ENCODE measurements around the gene PBX3.

Gene PBX3

GRCh38 chr9:125883565-125884217, 136.5 kb downstream of the PBX3 start:
- H3F3A ChIP-seq (ENCODE audit: low read depth) = no peaks in the 10 kb centered on the region; the same call in none of the 2 replicates
- H3K9me2 ChIP-seq (replicated peaks; ENCODE audit: low read depth, low read length) = no peaks in the 10 kb centered on the region
- no peaks in the 10 kb centered on the region for H3K9me3 ChIP-seq (ENCODE audit: insufficient read depth, low read depth, low read length)
- peaks cover 10% of the 10 kb centered on the region for H4K20me1 ChIP-seq (ENCODE audit: insufficient read depth, low read length, poor library complexity, severe bottlenecking)
- H3K4me2 ChIP-seq (ENCODE audit: low read depth, low read length, poor library complexity, severe bottlenecking) = peak overlapping the region; percentile 64
- peaks cover 88% of the 10 kb centered on the region for H3K79me2 ChIP-seq (ENCODE audit: insufficient read depth, low read length)
- peak overlapping the region; percentile 23 for H3K4me3 ChIP-seq (ENCODE audit: low read length, poor library complexity, severe bottlenecking)
- no peaks in the 10 kb centered on the region for H3K27me3 ChIP-seq (ENCODE audit: insufficient read depth, low read length, poor library complexity, severe bottlenecking)
- TF ChIP-seq CTCF (conservative IDR thresholded peaks at IDR 0.05; ENCODE audit: low read length) (no peak), EZH2phosphoT487 (IDR thresholded peaks at IDR 0.05; ENCODE audit: borderline replicate concordance) (no peak)
- H2AFZ ChIP-seq (ENCODE audit: low read length) = no peak overlapping the region
- H3K4me1 ChIP-seq (ENCODE audit: insufficient read depth, low read length, poor library complexity, severe bottlenecking) = peaks cover 71% of the 10 kb centered on the region
- H3K36me3 ChIP-seq (ENCODE audit: insufficient read depth, low read length) = no peaks in the 10 kb centered on the region
- H3K9ac ChIP-seq (ENCODE audit: low read depth, low read length, poor library complexity, severe bottlenecking) = peak overlapping the region; percentile 26

- no peaks in the 10 kb centered on the region; the same call in none of the 2 replicates for H3F3A ChIP-seq (ENCODE audit: low read depth)
- H4K20me1 ChIP-seq (ENCODE audit: insufficient read depth, low read length, poor library complexity, severe bottlenecking) = peaks cover 10% of the 10 kb centered on the region
- H3K4me3 ChIP-seq (ENCODE audit: low read length, poor library complexity, severe bottlenecking) = peak overlapping the region; percentile 23
- no peaks in the 10 kb centered on the region for H3K9me2 ChIP-seq (replicated peaks; ENCODE audit: low read depth, low read length)
- H3K4me2 ChIP-seq (ENCODE audit: low read depth, low read length, poor library complexity, severe bottlenecking) = peak overlapping the region; percentile 64
- H3K27me3 ChIP-seq (ENCODE audit: insufficient read depth, low read length, poor library complexity, severe bottlenecking) = no peaks in the 10 kb centered on the region
- peaks cover 76% of the 10 kb centered on the region for H3K4me1 ChIP-seq (ENCODE audit: insufficient read depth, low read length, poor library complexity, severe bottlenecking)
- TF ChIP-seq EZH2phosphoT487 (IDR thresholded peaks at IDR 0.05; ENCODE audit: borderline replicate concordance) (no peak), CTCF (conservative IDR thresholded peaks at IDR 0.05; ENCODE audit: low read length) (no peak)
- no peaks in the 10 kb centered on the region for H3K36me3 ChIP-seq (ENCODE audit: insufficient read depth, low read length)
- no peaks in the 10 kb centered on the region for H3K9me3 ChIP-seq (ENCODE audit: insufficient read depth, low read depth, low read length)
- H3K9ac ChIP-seq (ENCODE audit: low read depth, low read length, poor library complexity, severe bottlenecking) = no peak overlapping the region
- no peak overlapping the region for H2AFZ ChIP-seq (ENCODE audit: low read length)
- H3K79me2 ChIP-seq (ENCODE audit: insufficient read depth, low read length) = peaks cover 90% of the 10 kb centered on the region
Observed at GRCh38 chr9:125884218-125884595, 137.0 kb downstream of the PBX3 start.

- no peaks in the 10 kb centered on the region for H3K9me3 ChIP-seq (ENCODE audit: insufficient read depth, low read depth, low read length)
- TF ChIP-seq EZH2phosphoT487 (IDR thresholded peaks at IDR 0.05; ENCODE audit: borderline replicate concordance) (no peak), CTCF (conservative IDR thresholded peaks at IDR 0.05; ENCODE audit: low read length) (no peak)
- H3K4me3 ChIP-seq (ENCODE audit: low read length, poor library complexity, severe bottlenecking) = peak overlapping the region; percentile 73
- H2AFZ ChIP-seq (ENCODE audit: low read length) = no peak overlapping the region
- H3K79me2 ChIP-seq (ENCODE audit: insufficient read depth, low read length) = peaks cover 90% of the 10 kb centered on the region
- H3K4me2 ChIP-seq (ENCODE audit: low read depth, low read length, poor library complexity, severe bottlenecking) = peak overlapping the region; percentile 78
- peaks cover 15% of the 10 kb centered on the region for H4K20me1 ChIP-seq (ENCODE audit: insufficient read depth, low read length, poor library complexity, severe bottlenecking)
- peak overlapping the region; percentile 47 for H3K9ac ChIP-seq (ENCODE audit: low read depth, low read length, poor library complexity, severe bottlenecking)
- peaks cover 85% of the 10 kb centered on the region for H3K4me1 ChIP-seq (ENCODE audit: insufficient read depth, low read length, poor library complexity, severe bottlenecking)
- H3F3A ChIP-seq (ENCODE audit: low read depth) = no peaks in the 10 kb centered on the region; the same call in none of the 2 replicates
- no peaks in the 10 kb centered on the region for H3K36me3 ChIP-seq (ENCODE audit: insufficient read depth, low read length)
- no peaks in the 10 kb centered on the region for H3K27me3 ChIP-seq (ENCODE audit: insufficient read depth, low read length, poor library complexity, severe bottlenecking)
- no peaks in the 10 kb centered on the region for H3K9me2 ChIP-seq (replicated peaks; ENCODE audit: low read depth, low read length)
Observed at GRCh38 chr9:125885405-125886034, 138.3 kb downstream of the PBX3 start.
